ENCODE measurements around the gene MAST1.
"Not testable (repeated sequence)": the region's sequence is repeated elsewhere in the genome, so short reads cannot be mapped to it uniquely, and the experiment has no call there.

Gene MAST1

GRCh38 chr19:12801466-12802266 lies 36.6 kb upstream of the MAST1 start, which contains the start of the genes PRDX2 and THSD8:
Gene PRDX2, minus strand, starts transcription at chr19:12801800. Its CDS starts 539 bp downstream, at chr19:12801261.
Gene THSD8, plus strand, starts transcription at chr19:12802069. Its CDS starts 3 bp downstream, at chr19:12802072.
- peak; percentile 75 for DNase-seq

DNA sequence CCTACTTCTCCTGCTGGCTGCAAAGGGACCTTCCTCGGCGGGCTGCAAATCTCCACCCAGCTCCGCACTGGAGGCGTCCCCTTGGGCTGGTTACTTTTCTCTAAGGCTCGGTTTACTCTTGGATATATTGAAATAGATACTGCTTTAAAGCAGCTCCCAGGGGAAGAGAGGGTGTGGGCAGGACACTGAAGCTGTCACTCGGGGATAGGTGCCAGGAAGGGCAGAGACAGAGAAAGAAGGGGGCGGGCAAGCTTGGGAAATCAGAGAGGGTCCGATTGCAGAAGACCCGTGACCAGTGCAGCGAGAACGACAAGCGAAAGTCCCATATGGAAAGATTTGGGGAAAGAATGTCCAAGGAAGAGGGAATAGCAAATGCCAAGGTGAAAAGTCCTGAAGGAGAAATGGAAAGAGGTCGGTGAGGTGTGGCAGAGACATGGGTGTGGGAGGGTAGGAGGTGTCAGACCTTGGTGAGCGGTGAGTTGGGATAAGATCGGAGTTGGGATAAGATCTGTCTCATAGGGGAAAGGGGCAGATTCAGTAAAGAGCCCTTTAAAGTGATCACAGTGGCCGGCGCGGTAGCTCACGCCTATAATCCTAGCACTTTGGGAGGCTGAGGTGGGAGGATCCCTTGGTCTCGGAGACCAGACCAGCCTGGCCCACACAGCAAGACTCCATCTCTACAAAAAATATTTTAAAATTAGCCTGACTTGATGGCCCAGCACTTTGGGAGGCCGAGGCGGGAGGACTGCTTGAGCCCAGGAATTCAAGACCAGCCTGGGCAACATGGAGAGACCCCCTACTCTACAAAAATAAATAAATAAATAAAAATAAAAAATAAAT lies 35.8 kb upstream of the MAST1 start:
- no peak for DNase-seq

DNA sequence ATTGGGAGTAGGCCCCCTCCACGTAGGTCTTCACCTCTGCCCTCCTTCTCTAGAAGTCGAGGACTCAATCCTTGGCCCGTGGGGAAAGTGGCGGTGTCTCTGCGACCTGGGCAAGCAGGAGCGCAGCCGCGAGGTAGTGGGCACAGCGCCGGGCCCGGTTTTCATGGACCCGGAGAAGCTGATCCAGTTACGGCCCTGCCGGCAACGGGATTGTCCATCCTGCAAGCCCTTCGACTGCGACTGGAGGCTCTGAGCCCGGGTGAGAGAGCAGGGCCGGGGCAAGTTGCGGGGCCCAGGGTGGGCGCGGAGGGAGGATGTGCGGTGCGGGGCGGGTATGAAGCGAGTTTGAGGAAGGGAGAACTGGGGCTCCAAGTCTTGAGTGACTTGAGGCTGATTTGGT lies 34.3 kb upstream of the MAST1 start:
- no peak for DNase-seq

- peak; percentile 84 for DNase-seq
These were observed 31.9 kb upstream of the MAST1 start, which contains the start of gene RNASEH2A for GRCh38 chr19:12806242-12807081. Gene RNASEH2A, plus strand, starts transcription at chr19:12806584. Its CDS starts 90 bp downstream, at chr19:12806674.

GRCh38 chr19:12815088-12815487 lies 23.2 kb upstream of the MAST1 start:
- DNase-seq, result no peak

DNA sequence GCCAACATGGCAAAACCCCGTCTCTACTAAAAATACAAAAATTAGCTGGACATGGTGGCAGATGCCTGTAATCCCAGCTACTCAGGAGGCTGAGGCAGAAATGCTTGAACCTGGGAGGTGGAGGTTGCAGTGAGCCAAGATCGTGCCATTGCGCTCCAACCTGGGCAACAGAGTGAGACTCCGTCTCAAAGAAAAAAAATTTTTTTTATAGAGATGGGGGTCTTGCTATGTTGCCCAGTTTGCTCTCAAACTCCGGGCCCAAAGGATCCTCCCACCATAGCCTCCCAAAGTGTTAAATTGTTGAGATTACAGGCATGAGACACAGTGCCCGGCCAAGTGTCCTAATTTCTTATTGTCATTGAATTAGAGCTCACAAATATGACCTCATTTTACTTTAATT lies 21.1 kb upstream of the MAST1 start:
- not testable (repeated sequence) for DNase-seq

GRCh38 chr19:12817810-12818209 lies 20.5 kb upstream of the MAST1 start:
- not testable (repeated sequence) for DNase-seq

GRCh38 chr19:12821761-12822160 lies 16.6 kb upstream of the MAST1 start:
- no peak for DNase-seq

DNA sequence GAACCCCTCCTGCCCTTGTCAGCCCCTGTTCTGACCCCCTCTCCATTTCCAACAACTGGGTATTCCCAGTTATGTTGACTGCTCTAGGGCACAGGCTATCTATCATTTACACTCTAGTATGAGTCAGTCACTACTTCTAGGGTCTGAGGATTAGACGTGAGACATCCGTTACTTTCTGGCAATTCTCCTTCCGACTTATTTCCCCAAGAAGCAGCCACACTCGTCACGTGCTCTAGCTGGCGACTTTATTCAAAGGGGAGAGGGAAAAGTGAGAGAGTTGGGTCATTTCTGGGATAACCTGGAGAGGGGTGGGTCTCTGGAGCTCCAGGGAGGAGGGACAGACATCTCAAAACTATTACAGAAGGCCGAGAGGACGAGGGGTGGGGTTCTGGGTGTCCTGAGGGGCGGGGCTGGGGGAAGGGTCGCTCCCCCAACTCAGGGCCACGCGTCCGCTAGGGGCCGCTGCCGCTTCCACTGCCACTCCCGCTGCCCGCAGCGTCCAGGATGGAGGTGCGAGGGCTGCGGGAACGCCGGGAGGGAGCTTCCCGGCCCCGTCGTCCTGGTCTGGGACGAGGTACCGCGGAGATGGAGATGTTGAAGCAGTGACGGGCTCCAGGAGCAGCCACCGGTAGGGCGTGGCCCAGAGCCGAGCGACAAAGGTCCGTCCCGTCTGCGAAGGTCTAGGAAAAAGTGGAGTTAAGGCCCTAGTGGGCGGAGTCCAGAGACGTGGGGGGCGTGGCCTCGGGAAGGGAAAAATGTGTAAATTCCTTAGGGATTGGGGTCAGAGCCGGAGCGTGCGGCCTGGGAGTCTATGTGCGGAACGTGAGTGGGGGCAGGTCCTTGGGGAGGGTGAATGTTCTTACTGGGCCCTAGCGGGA lies 12.8 kb upstream of the MAST1 start:
- DNase-seq, result no peak

- no peak for DNase-seq
These were observed 9.8 kb upstream of the MAST1 start for GRCh38 chr19:12828494-12828893.

DNA sequence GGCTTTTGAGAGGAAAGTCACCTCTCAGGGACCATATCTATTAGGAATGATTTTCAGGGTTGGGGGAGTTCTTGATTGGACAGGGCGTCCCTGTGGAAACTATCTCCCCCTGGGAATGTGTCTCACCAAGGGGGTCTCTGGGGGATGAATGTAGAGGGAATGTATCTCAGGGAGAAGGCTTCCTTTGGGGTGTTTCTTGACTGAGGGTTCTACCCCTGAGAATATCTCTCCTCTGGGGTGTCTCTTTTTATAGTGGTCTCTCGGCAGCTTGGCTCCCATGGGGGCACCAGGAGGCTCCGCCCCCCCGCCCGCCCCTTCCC lies 4.9 kb upstream of the MAST1 start:
- DNase-seq, result no peak

DNA sequence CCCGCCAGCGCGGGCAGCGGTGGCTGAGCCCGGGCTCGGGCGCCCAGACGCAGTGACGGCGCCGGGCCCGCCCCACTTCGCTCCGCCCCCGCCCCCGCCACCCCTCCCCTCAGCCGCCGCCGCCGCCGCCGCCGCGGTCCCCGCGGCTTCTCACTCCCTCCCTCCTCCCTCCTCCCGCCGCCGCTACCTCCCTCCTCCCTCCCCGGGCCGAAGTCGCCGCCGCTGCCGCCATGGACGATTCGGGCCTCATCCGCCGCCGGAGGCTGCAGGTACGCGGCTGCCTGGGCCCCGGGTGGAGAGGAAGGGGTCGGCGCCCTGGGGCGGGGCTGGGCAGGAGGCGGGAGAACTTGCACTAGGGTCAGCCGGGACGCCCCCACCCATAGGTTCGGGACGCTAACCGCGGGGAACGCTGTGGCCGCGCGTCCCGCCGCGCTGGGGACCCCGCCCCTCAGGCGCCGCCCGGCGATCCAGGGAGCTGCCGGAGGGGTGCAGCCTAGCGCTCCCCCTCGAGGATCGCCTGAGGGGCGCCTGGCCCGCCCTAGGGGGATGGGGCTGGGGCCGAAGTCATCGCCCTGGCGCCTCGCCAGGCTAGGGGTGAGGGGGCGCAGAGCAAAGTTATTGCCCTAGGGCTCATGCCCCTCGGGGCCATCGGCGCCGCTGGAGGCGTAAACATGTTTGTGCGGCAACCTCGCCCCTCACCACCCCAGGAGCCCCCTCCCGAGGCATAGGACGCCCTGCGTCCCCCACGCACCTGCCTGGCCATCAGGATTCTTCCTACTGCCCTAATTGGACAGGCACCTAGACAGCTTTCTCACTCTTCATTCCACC lies 4.4 kb upstream of the MAST1 start:
- no peak for DNase-seq

GRCh38 chr19:12834566-12834943 lies 3.8 kb upstream of the MAST1 start, which contains the start of gene RTBDN:
Gene RTBDN, minus strand, starts transcription at chr19:12834579. Its CDS starts 4,600 bp downstream, at chr19:12829979.
- no peak for DNase-seq

GRCh38 chr19:12834976-12835757 lies 3.1 kb upstream of the MAST1 start:
- DNase-seq, result no peak

DNA sequence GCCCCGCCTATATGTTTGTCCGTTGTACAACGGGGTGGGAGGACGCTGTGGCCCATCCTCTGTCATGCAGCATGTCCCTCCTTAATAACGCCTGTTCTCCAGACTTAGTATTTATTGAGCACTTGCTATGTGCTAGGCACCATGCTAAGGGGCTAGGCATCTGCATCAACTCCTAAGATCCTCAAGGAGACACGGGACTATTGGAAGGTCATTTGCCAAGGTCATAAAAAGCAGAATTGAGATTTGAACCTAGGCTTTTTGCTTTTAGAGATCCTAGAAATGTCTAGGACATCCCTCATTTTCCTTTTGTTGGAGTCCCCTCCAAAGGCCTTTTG lies 1.8 kb upstream of the MAST1 start:
- no peak for DNase-seq

- no peak for DNase-seq
These were observed 1.1 kb upstream of the MAST1 start for GRCh38 chr19:12837225-12837624.

GRCh38 chr19:12838886-12839756 lies 806 bp downstream of the MAST1 start:
- no peak for DNase-seq

GRCh38 chr19:12840091-12841079 lies 2.1 kb downstream of the MAST1 start:
- DNase-seq, result no peak
